AG09309 (cell line): ENCODE data around the gene GLDC.

ENCODE experiments used
- DNase-seq: peaks from one replicate; pipeline ENCODE4 v3.0.0-alpha.2; 2010; ENCODE audit warnings: low read depth
- H3K4me3 ChIP-seq: 2 replicates; pipeline ENCODE4 v1.5.1; 2011; ENCODE audit warnings: mild to moderate bottlenecking, low read depth, low read length, moderate library complexity; ENCODE audit not compliant: control insufficient read depth
- TF ChIP-seq, protein P1 (sequence below): IDR thresholded peaks from 2 replicates; pipeline ENCODE4 v1.5.1; 2011; ENCODE audit warnings: mild to moderate bottlenecking, low read depth, low read length, inconsistent platforms; ENCODE audit not compliant: insufficient read depth, control insufficient read depth; ENCODE audit errors: missing control alignments

The GLDC gene

GRCh38 chr9:6639622-6640021, 5.9 kb downstream of the GLDC start:
- no peak for DNase-seq
- TF ChIP-seq, protein P1, sequence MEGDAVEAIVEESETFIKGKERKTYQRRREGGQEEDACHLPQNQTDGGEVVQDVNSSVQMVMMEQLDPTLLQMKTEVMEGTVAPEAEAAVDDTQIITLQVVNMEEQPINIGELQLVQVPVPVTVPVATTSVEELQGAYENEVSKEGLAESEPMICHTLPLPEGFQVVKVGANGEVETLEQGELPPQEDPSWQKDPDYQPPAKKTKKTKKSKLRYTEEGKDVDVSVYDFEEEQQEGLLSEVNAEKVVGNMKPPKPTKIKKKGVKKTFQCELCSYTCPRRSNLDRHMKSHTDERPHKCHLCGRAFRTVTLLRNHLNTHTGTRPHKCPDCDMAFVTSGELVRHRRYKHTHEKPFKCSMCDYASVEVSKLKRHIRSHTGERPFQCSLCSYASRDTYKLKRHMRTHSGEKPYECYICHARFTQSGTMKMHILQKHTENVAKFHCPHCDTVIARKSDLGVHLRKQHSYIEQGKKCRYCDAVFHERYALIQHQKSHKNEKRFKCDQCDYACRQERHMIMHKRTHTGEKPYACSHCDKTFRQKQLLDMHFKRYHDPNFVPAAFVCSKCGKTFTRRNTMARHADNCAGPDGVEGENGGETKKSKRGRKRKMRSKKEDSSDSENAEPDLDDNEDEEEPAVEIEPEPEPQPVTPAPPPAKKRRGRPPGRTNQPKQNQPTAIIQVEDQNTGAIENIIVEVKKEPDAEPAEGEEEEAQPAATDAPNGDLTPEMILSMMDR: no peak
- no peak overlapping the region for H3K4me3 ChIP-seq

GRCh38 chr9:6634444-6634843, 11.1 kb downstream of the GLDC start:
- no peak overlapping the region for H3K4me3 ChIP-seq
- no peak for DNase-seq
- TF ChIP-seq, protein P1: no peak

DNA sequence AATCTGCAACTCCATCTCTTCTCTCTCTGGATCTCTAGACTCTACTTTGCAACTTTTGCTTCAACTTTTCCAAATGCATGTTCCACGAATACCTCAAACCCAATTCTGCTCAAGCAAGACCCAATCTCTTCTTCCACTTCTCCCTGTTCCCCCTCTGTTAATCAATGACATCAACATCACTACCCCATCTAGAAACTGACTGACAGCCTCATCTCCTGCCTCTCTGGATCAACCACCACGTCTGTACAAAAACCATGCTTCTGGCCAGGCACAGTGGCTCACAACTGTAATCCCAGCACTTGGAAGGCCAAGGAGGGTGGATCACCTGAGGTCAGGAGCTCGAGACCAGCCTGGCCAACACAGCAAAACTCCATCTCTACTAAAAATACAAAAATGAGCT, 12.2 kb downstream of the GLDC start:
- DNase-seq: no peak
- TF ChIP-seq, protein P1: no peak
- no peak overlapping the region for H3K4me3 ChIP-seq

DNA sequence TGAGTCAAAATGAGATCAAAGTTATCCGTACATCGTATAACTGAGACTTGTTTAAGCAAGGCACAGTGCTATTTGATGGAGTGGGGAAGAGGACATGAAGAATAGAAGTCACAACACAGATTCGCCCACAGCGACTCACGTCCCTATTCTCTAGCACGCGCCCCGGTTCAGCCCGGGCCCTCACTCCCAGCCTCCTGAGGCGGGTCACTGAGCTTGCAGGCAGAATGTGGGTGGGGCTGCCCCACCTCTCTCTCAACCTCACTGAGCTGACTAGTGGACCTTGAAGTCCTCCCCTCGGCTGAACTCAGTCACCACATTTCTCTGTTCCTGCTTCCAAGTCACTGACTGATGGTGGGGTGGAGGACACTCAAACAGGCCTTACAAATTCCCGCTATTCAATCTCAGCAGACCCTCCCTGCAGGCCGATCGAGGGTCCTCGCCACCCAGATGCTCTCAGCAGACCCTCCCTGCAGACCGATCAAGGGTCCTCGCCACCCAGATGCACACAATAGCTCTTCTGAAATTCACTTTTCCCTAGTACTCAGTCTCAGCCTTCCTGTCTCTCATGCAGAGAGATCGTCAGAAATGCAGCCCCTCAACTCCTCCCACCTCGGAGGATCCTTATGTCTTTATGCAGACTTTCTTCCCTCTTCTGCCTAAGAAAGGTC, 12.9 kb downstream of the GLDC start:
- H3K4me3 ChIP-seq: no peak overlapping the region
- no peak for DNase-seq
- TF ChIP-seq, protein P1: no peak

- DNase-seq: no peak
- no peak overlapping the region for H3K4me3 ChIP-seq
- TF ChIP-seq, protein P1: no peak
Measured at GRCh38 chr9:6631207-6631512, 14.4 kb downstream of the GLDC start.

- TF ChIP-seq, protein P1: no peak
- no peak for DNase-seq
- H3K4me3 ChIP-seq: no peak overlapping the region
Measured at GRCh38 chr9:6630502-6631206, 14.9 kb downstream of the GLDC start.

GRCh38 chr9:6628704-6629103, 16.8 kb downstream of the GLDC start:
- no peak overlapping the region for H3K4me3 ChIP-seq
- no peak for DNase-seq
- TF ChIP-seq, protein P1: no peak
